SK-N-SH treated with all-trans-retinoic acid at 6 μM for 48 hours (cell line): ENCODE results near the gene MMP25.

ENCODE experiments used
- ATAC-seq: fragments of 200-7000 bp; cut with Tn5 transposase; 3 replicates; pipeline ENCODE4 v1.9.1; 2020; ENCODE audit warnings: mild to moderate bottlenecking, moderate library complexity
- ARNTL ChIP-seq: fragments of 450-650 bp; formaldehyde crosslinking; IDR thresholded peaks from 2 replicates; pipeline ENCODE4 v1.5.0; 2020; ENCODE audit warnings: low read depth, mild to moderate bottlenecking, moderate library complexity, borderline replicate concordance
- BACH2 ChIP-seq: fragments of 250-450 bp; sonication (Bioruptor Pico); IDR thresholded peaks from 2 replicates; pipeline ENCODE4 v1.9.0; 2021; ENCODE audit warnings: mild to moderate bottlenecking, borderline replicate concordance
- CREB5 ChIP-seq: fragments of 250-450 bp; sonication (Bioruptor Pico); IDR thresholded peaks from 2 replicates; pipeline ENCODE4 v1.5.1; 2020; ENCODE audit warnings: low read depth, mild to moderate bottlenecking, moderate library complexity
- CSDC2 ChIP-seq: fragments of 250-450 bp; sonication (Bioruptor Pico); IDR thresholded peaks from 2 replicates; pipeline ENCODE4 v1.5.0; 2020; ENCODE audit warnings: mild to moderate bottlenecking, moderate library complexity
- CSRNP3 ChIP-seq: fragments of 250-450 bp; sonication (Bioruptor Pico); IDR thresholded peaks from 2 replicates; pipeline ENCODE4 v1.5.1; 2021; ENCODE audit warnings: mild to moderate bottlenecking, moderate library complexity
- ESRRG ChIP-seq: fragments of 250-450 bp; sonication (Bioruptor Pico); IDR thresholded peaks from 2 replicates; pipeline ENCODE4 v1.6.1; 2021; ENCODE audit warnings: mild to moderate bottlenecking
- GLIS3 ChIP-seq: fragments of 250-450 bp; sonication (Bioruptor Pico); IDR thresholded peaks from 2 replicates; pipeline ENCODE4 v1.5.0; 2020; ENCODE audit warnings: mild to moderate bottlenecking, moderate library complexity
- ISL1 ChIP-seq: fragments of 250-450 bp; sonication (Bioruptor Pico); IDR thresholded peaks from 2 replicates; pipeline ENCODE4 v2.1.2; 2022; ENCODE audit warnings: mild to moderate bottlenecking, moderate library complexity
- OSR1 ChIP-seq: fragments of 250-450 bp; sonication (Bioruptor Pico); IDR thresholded peaks from 2 replicates; pipeline ENCODE4 v1.8.0; 2022; ENCODE audit warnings: moderate library complexity, mild to moderate bottlenecking, inconsistent platforms
- PPARA ChIP-seq: fragments of 250-450 bp; sonication (Bioruptor Pico); IDR thresholded peaks from 2 replicates; pipeline ENCODE4 v1.5.0; 2020; ENCODE audit warnings: mild to moderate bottlenecking, borderline replicate concordance
- RARB ChIP-seq: fragments of 250-450 bp; sonication (Bioruptor Pico); IDR thresholded peaks from 2 replicates; pipeline ENCODE4 v1.8.0; 2021; ENCODE audit warnings: mild to moderate bottlenecking, moderate library complexity
- TCF4 ChIP-seq: fragments of 250-450 bp; sonication (Bioruptor Pico); IDR thresholded peaks from 2 replicates; pipeline ENCODE4 v1.8.0; 2021; ENCODE audit warnings: mild to moderate bottlenecking, moderate library complexity, borderline replicate concordance
- TOX ChIP-seq: fragments of 250-450 bp; sonication (Bioruptor Pico); IDR thresholded peaks from 2 replicates; pipeline ENCODE4 v1.8.0; 2021; ENCODE audit warnings: mild to moderate bottlenecking, moderate library complexity, borderline replicate concordance
- TSHZ2 ChIP-seq: fragments of 250-450 bp; sonication (Bioruptor Pico); IDR thresholded peaks from 2 replicates; pipeline ENCODE4 v1.5.0; 2020; ENCODE audit warnings: mild to moderate bottlenecking, moderate library complexity
- ZC3H10 ChIP-seq: fragments of 250-450 bp; sonication (Bioruptor Pico); IDR thresholded peaks from 2 replicates; pipeline ENCODE4 v1.5.1; 2021; ENCODE audit warnings: mild to moderate bottlenecking, moderate library complexity
- ZFP3 ChIP-seq: fragments of 250-450 bp; sonication (Bioruptor Pico); IDR thresholded peaks from 2 replicates; pipeline ENCODE4 v1.5.0; 2020; ENCODE audit warnings: mild to moderate bottlenecking, moderate library complexity
- ZFP30 ChIP-seq: fragments of 450-650 bp; formaldehyde crosslinking; IDR thresholded peaks from 2 replicates; pipeline ENCODE4 v1.5.0; 2022; ENCODE audit warnings: mild to moderate bottlenecking, moderate library complexity
- ZNF565 ChIP-seq: fragments of 450-650 bp; formaldehyde crosslinking; conservative IDR thresholded peaks from 2 replicates; pipeline ENCODE4 v1.5.0; 2020; ENCODE audit warnings: low read depth, mild to moderate bottlenecking, moderate library complexity
- ZNF70 ChIP-seq: fragments of 450-650 bp; formaldehyde crosslinking; IDR thresholded peaks from 2 replicates; pipeline ENCODE4 v1.5.0; 2020; ENCODE audit warnings: mild to moderate bottlenecking, moderate library complexity
- ZNF8 ChIP-seq: fragments of 450-650 bp; formaldehyde crosslinking; IDR thresholded peaks from 2 replicates; pipeline ENCODE4 v1.5.0; 2020; ENCODE audit warnings: mild to moderate bottlenecking, moderate library complexity
- TF ChIP-seq, protein P1 (sequence below): fragments of 250-450 bp; sonication (Bioruptor Pico); IDR thresholded peaks from 2 replicates; pipeline ENCODE4 v1.8.0; 2021; ENCODE audit warnings: low read depth, mild to moderate bottlenecking, moderate library complexity, borderline replicate concordance
- TF ChIP-seq, protein P2 (sequence below): fragments of 250-450 bp; sonication (Bioruptor Pico); IDR thresholded peaks from 2 replicates; pipeline ENCODE4 v1.8.0; 2020; ENCODE audit warnings: mild to moderate bottlenecking, moderate library complexity, borderline replicate concordance

MMP25 gene

GRCh38 chr16:3060339-3061127 lies 14.2 kb downstream of the MMP25 start:
- TF ChIP-seq CSRNP3 (CRISPR knock-in tag) (no peak), ISL1 (CRISPR knock-in tag) (no peak), ZC3H10 (CRISPR knock-in tag) (no peak), OSR1 (no peak), GLIS3 (no peak), RARB (CRISPR knock-in tag) (no peak), ZNF70 (CRISPR knock-in tag) (no peak), ZNF8 (CRISPR knock-in tag) (no peak), ZNF565 (CRISPR knock-in tag) (no peak), TOX (CRISPR knock-in tag) (no peak), TCF4 (no peak), CREB5 (CRISPR knock-in tag) (no peak), PPARA (no peak)
- TF ChIP-seq, protein P1, sequence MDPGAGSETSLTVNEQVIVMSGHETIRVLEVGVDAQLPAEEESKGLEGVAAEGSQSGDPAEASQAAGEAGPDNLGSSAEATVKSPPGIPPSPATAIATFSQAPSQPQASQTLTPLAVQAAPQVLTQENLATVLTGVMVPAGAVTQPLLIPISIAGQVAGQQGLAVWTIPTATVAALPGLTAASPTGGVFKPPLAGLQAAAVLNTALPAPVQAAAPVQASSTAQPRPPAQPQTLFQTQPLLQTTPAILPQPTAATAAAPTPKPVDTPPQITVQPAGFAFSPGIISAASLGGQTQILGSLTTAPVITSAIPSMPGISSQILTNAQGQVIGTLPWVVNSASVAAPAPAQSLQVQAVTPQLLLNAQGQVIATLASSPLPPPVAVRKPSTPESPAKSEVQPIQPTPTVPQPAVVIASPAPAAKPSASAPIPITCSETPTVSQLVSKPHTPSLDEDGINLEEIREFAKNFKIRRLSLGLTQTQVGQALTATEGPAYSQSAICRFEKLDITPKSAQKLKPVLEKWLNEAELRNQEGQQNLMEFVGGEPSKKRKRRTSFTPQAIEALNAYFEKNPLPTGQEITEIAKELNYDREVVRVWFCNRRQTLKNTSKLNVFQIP (CRISPR knock-in tag), result no peak
- TF ChIP-seq, protein P2, sequence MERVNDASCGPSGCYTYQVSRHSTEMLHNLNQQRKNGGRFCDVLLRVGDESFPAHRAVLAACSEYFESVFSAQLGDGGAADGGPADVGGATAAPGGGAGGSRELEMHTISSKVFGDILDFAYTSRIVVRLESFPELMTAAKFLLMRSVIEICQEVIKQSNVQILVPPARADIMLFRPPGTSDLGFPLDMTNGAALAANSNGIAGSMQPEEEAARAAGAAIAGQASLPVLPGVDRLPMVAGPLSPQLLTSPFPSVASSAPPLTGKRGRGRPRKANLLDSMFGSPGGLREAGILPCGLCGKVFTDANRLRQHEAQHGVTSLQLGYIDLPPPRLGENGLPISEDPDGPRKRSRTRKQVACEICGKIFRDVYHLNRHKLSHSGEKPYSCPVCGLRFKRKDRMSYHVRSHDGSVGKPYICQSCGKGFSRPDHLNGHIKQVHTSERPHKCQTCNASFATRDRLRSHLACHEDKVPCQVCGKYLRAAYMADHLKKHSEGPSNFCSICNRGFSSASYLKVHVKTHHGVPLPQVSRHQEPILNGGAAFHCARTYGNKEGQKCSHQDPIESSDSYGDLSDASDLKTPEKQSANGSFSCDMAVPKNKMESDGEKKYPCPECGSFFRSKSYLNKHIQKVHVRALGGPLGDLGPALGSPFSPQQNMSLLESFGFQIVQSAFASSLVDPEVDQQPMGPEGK (CRISPR knock-in tag), result no peak
- ATAC-seq, result no peak

DNA sequence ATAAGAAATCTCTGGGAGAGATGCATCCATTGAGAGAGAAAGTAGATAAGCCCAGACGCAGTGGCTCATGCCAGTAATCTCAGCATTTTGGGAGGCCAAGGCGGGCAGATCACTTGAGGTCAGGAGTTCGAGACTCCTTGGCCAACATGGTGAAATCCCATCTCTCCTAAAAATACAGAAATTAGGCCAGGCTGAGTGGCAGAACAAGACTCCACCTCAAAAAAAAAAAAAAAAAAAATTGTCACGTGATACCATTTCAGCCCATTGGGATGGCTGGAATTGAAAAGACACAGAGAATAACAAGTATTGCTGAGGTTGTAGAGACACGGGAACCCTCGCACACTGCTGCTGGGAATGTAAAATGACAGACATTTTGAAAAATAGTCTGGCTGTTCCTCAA lies 16.2 kb downstream of the MMP25 start:
- no peak for ATAC-seq
- no peak for TF ChIP-seq ZNF8 (CRISPR knock-in tag)
- TF ChIP-seq ARNTL, result no peak
- no peak for TF ChIP-seq ZFP3 (CRISPR knock-in tag)
- no peak for TF ChIP-seq ESRRG
- no peak for TF ChIP-seq TSHZ2 (CRISPR knock-in tag)
- TF ChIP-seq, protein P1 (CRISPR knock-in tag), result no peak
- TF ChIP-seq, protein P2 (CRISPR knock-in tag), result no peak
- no peak for TF ChIP-seq BACH2 (CRISPR knock-in tag)
- TF ChIP-seq CREB5 (CRISPR knock-in tag), result no peak
- TF ChIP-seq PPARA, result no peak
- TF ChIP-seq ZNF70 (CRISPR knock-in tag), result no peak
- TF ChIP-seq TCF4, result no peak
- no peak for TF ChIP-seq ZFP30 (CRISPR knock-in tag)
- TF ChIP-seq CSDC2 (CRISPR knock-in tag), result no peak
